Thoracic aorta (tissue), 2 donors: ENCODE results near the gene AMIGO3. TPM values are rescaled to one million over a fixed set of nuclear protein-coding genes. Genes with fewer than 3 reads are reported as not detected.

Experiments
- ATAC-seq: fragments of 150-250 bp; one replicate; pipeline ENCODE4 v1.8.0; 2017; ENCODE audit warnings: low read depth; ENCODE audit not compliant: insufficient number of reproducible peaks, low FRiP score
- DNase-seq: peaks from one replicate; pipeline ENCODE4 v3.0.0-alpha.2; 2020; ENCODE audit warnings: low spot score
- H3K27ac ChIP-seq, 2 donors: fragments of 200-600 bp; sonication (generic); 1 replicate in 1 of 2; 2 replicates in 1 of 2; pipeline ENCODE4 v1.5.1; 2016; ENCODE audit warnings: mild to moderate bottlenecking in 2 of 2, moderate library complexity in 2 of 2
- H3K27me3 ChIP-seq: fragments of 200-600 bp; sonication (generic); replicated peaks from 2 replicates; pipeline ENCODE4 v1.6.0; 2016; ENCODE audit warnings: mild to moderate bottlenecking; ENCODE audit not compliant: insufficient read depth
- H3K36me3 ChIP-seq: fragments of 200-600 bp; sonication (generic); one replicate; pipeline ENCODE4 v1.5.1; 2016
- H3K4me1 ChIP-seq, 2 donors: fragments of 200-600 bp; sonication (generic); 1 replicate in 1 of 2; 2 replicates in 1 of 2; pipeline versions ENCODE4 v1.5.1 to v1.6.0; 2016; ENCODE audit warnings: low read depth in 2 of 2, mild to moderate bottlenecking in 1 of 2; ENCODE audit not compliant: control insufficient read depth in 1 of 2
- H3K4me3 ChIP-seq: fragments of 200-600 bp; sonication (generic); 2 replicates; pipeline ENCODE4 v1.5.1; 2016; ENCODE audit warnings: mild to moderate bottlenecking
- H3K9me3 ChIP-seq: fragments of 200-600 bp; sonication (generic); 2 replicates; pipeline ENCODE4 v1.5.1; 2016
- total RNA-seq, 2 donors: library from RNA; depleted of rRNA; stranded (reverse); fragments of >200 nt; gene quantifications; one replicate each; pipeline versions ENCODE4 v1.1.0 to v1.2.3, GENCODE V29; 2016
- TF ChIP-seq, protein P1 (sequence below): fragments of 200-600 bp; sonication (generic); IDR thresholded peaks from one replicate; pipeline ENCODE4 v1.5.1; 2019; ENCODE audit warnings: antibody characterized with exemption

The AMIGO3 gene
- total RNA-seq, 2 donors from 2014 or later, result 3.0 to 5.8 TPM

- peaks cover 20 to 39% of the 10 kb centered on the region in 2 donors for H3K4me1 ChIP-seq
- DNase-seq, result no peak
- H3K36me3 ChIP-seq, result peaks cover 9% of the 10 kb centered on the region
- H3K27me3 ChIP-seq, result no peaks in the 10 kb centered on the region
- TF ChIP-seq, protein P1, sequence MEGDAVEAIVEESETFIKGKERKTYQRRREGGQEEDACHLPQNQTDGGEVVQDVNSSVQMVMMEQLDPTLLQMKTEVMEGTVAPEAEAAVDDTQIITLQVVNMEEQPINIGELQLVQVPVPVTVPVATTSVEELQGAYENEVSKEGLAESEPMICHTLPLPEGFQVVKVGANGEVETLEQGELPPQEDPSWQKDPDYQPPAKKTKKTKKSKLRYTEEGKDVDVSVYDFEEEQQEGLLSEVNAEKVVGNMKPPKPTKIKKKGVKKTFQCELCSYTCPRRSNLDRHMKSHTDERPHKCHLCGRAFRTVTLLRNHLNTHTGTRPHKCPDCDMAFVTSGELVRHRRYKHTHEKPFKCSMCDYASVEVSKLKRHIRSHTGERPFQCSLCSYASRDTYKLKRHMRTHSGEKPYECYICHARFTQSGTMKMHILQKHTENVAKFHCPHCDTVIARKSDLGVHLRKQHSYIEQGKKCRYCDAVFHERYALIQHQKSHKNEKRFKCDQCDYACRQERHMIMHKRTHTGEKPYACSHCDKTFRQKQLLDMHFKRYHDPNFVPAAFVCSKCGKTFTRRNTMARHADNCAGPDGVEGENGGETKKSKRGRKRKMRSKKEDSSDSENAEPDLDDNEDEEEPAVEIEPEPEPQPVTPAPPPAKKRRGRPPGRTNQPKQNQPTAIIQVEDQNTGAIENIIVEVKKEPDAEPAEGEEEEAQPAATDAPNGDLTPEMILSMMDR, result no peak
- H3K27ac ChIP-seq, result no peak overlapping the region
- H3K4me3 ChIP-seq, result no peak overlapping the region
- H3K9me3 ChIP-seq, result no peaks in the 10 kb centered on the region
- ATAC-seq, result no peak
These were observed 2.1 kb upstream of the AMIGO3 start for GRCh38 chr3:49721596-49721895.

GRCh38 chr3:49720855-49721595 lies 1.5 kb upstream of the AMIGO3 start:
- no peak for DNase-seq
- Histone ChIP-seq H3K27me3 (no peaks in the 10 kb centered on the region), H3K4me3 (no peak overlapping the region), H3K9me3 (no peaks in the 10 kb centered on the region), H3K36me3 (peaks cover 13% of the 10 kb centered on the region), H3K27ac (no peak overlapping the region), H3K4me1 (peaks cover 20 to 39% of the 10 kb centered on the region in 2 donors)
- no peak for ATAC-seq
- TF ChIP-seq, protein P1, result no peak

DNA sequence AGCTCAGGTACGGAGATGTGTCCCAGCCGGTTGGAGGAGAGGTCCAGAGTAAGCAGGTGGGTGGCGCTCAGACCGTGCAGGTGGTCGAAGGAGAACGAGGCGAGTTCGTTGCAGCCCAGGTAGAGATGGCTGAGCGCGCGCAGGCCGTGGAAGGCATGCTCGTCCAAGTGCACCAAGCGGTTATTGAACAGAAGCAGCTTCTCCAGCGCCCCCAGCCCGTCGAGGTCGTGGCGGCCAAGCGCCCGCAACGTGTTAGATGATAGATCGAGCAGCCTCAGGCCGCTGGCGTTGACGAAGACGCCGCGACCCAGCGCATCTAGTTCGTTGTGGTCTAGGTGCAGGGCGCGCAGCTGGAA lies 648 bp downstream of the AMIGO3 start:
- no peaks in the 10 kb centered on the region for H3K27me3 ChIP-seq
- peak overlapping the region; percentile 87 for H3K4me3 ChIP-seq
- H3K4me1 ChIP-seq, result peaks cover 17 to 29% of the 10 kb centered on the region in 2 donors
- H3K27ac ChIP-seq, result no peak overlapping the region
- DNase-seq, result no peak
- H3K36me3 ChIP-seq, result peaks cover 20% of the 10 kb centered on the region
- no peaks in the 10 kb centered on the region for H3K9me3 ChIP-seq
- TF ChIP-seq, protein P1, result no peak
- no peak for ATAC-seq

GRCh38 chr3:49717959-49718857 lies 1.3 kb downstream of the AMIGO3 start:
- no peak for ATAC-seq
- DNase-seq, result no peak
- Histone ChIP-seq H3K4me1 (peaks cover 17 to 29% of the 10 kb centered on the region in 2 donors), H3K27ac (no peak overlapping the region), H3K4me3 (peak overlapping the region; percentile 87), H3K27me3 (no peaks in the 10 kb centered on the region), H3K36me3 (peaks cover 20% of the 10 kb centered on the region), H3K9me3 (no peaks in the 10 kb centered on the region)
- TF ChIP-seq, protein P1, result no peak

GRCh38 chr3:49717211-49717958 lies 2.1 kb downstream of the AMIGO3 start:
- Histone ChIP-seq H3K36me3 (peaks cover 23% of the 10 kb centered on the region), H3K27ac (no peak overlapping the region), H3K9me3 (no peaks in the 10 kb centered on the region), H3K27me3 (no peaks in the 10 kb centered on the region), H3K4me3 (no peak overlapping the region), H3K4me1 (peaks cover 8 to 20% of the 10 kb centered on the region in 2 donors)
- DNase-seq (no peak), ATAC-seq (no peak)
- TF ChIP-seq, protein P1, result no peak
